ENCODE measurements around the gene ITGB5. TPM values are rescaled to one million over a fixed set of nuclear protein-coding genes. Genes with fewer than 3 reads are reported as not detected.

The ITGB5 gene
- total RNA-seq, 2 experiments from 2014 or later = not detected

DNA sequence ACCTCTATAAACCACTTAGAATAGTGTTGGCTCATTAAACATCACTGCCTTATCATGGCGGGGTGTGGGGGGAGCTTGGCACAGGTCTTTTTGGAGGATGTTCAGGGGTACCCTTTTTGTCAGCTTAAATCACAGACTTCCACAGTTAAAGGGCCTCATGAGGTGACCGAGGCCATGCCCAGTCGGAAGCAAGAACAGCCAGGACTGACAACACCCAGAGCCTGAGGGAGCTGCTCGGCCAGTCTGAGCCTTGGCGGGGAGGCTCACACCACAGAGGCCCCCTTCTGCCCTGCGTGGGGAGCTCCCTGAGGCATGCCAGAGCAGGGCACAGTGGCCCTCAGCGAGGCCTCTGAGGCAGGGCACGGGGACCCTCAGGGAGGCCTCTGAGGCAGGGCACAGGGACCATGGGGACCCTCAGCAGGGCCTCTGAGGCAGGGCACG, 107.4 kb downstream of the ITGB5 start:
- Histone ChIP-seq H3K27ac (ENCODE audit: low read depth, low read length, poor library complexity, severe bottlenecking) (no peak overlapping the region), H3K4me3 (ENCODE audit: low read depth, low read length, poor library complexity, severe bottlenecking) (no peak overlapping the region), H3K9me3 (ENCODE audit: low read length) (no peaks in the 10 kb centered on the region), H2AFZ (ENCODE audit: low read length) (no peak overlapping the region), H3K79me2 (ENCODE audit: insufficient read depth, low read depth, low read length) (no peaks in the 10 kb centered on the region), H3K4me2 (ENCODE audit: low read length) (no peak overlapping the region), H3K9me2 (ENCODE audit: insufficient read depth, low read length) (no peaks in the 10 kb centered on the region), H3K36me3 (ENCODE audit: insufficient read depth, low read length) (no peaks in the 10 kb centered on the region), H4K20me1 (ENCODE audit: insufficient read depth, low read length) (no peaks in the 10 kb centered on the region), H3K4me1 (ENCODE audit: insufficient read depth, low read length, poor library complexity, severe bottlenecking) (no peaks in the 10 kb centered on the region)
- no TSS peak for BruUV-seq (replicated peaks)
- DNase-seq (ENCODE audit: low spot score) = no peak
- intact Hi-C loops (cut with micrococcal nuclease; ENCODE audit: unreplicated experiment) = no loop called here
- POLR2A ChIA-PET = interaction anchor here (0.5 kb wide), 1 partner anchor 155 kb away, joined by 4 read pairs; no protein-coding TSS in a partner anchor
- TF ChIP-seq, protein P1, sequence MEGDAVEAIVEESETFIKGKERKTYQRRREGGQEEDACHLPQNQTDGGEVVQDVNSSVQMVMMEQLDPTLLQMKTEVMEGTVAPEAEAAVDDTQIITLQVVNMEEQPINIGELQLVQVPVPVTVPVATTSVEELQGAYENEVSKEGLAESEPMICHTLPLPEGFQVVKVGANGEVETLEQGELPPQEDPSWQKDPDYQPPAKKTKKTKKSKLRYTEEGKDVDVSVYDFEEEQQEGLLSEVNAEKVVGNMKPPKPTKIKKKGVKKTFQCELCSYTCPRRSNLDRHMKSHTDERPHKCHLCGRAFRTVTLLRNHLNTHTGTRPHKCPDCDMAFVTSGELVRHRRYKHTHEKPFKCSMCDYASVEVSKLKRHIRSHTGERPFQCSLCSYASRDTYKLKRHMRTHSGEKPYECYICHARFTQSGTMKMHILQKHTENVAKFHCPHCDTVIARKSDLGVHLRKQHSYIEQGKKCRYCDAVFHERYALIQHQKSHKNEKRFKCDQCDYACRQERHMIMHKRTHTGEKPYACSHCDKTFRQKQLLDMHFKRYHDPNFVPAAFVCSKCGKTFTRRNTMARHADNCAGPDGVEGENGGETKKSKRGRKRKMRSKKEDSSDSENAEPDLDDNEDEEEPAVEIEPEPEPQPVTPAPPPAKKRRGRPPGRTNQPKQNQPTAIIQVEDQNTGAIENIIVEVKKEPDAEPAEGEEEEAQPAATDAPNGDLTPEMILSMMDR (conservative IDR thresholded peaks at IDR 0.05; ENCODE audit: low read length) = no peak
- no peak for TF ChIP-seq EZH2phosphoT487 (IDR thresholded peaks at IDR 0.05; ENCODE audit: borderline replicate concordance, low read depth, low read length)
- CTCF ChIA-PET (ENCODE audit: unreplicated experiment) = no interaction called here

DNA sequence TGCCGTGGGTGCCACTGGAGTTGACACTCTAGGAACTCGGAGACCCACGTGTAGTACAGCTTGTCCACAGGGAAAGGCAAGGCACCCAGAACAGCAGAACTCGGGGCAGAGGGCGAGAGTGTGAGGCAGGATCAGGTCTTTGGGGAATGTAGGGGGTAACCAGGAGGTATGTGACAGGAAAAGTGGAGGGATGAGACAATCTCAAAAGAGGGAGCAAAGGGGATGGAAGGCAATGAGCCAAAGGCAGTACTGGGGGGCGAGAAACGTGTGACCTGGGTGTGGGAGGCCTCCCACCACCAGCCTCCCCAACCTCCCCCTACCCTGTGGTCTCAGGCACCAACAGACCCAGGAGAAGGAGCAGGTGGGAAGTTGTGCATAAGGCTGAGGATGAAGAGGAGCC, 108.0 kb downstream of the ITGB5 start:
- CTCF ChIA-PET (ENCODE audit: unreplicated experiment) = no interaction called here
- Histone ChIP-seq H3K9me3 (ENCODE audit: low read length) (no peaks in the 10 kb centered on the region), H3K27ac (ENCODE audit: low read depth, low read length, poor library complexity, severe bottlenecking) (no peak overlapping the region), H3K9me2 (ENCODE audit: insufficient read depth, low read length) (no peaks in the 10 kb centered on the region), H3K79me2 (ENCODE audit: insufficient read depth, low read depth, low read length) (no peaks in the 10 kb centered on the region), H3K4me2 (ENCODE audit: low read length) (no peak overlapping the region), H2AFZ (ENCODE audit: low read length) (no peak overlapping the region), H3K4me1 (ENCODE audit: insufficient read depth, low read length, poor library complexity, severe bottlenecking) (no peaks in the 10 kb centered on the region), H3K4me3 (ENCODE audit: low read depth, low read length, poor library complexity, severe bottlenecking) (no peak overlapping the region), H3K36me3 (ENCODE audit: insufficient read depth, low read length) (no peaks in the 10 kb centered on the region), H4K20me1 (ENCODE audit: insufficient read depth, low read length) (no peaks in the 10 kb centered on the region)
- intact Hi-C loops (cut with micrococcal nuclease; ENCODE audit: unreplicated experiment) = no loop called here
- TF ChIP-seq EZH2phosphoT487 (IDR thresholded peaks at IDR 0.05; ENCODE audit: borderline replicate concordance, low read depth, low read length) = no peak
- TF ChIP-seq, protein P1 (conservative IDR thresholded peaks at IDR 0.05; ENCODE audit: low read length) = no peak
- no TSS peak for BruUV-seq (replicated peaks)
- no peak for DNase-seq (ENCODE audit: low spot score)
- POLR2A ChIA-PET = no interaction called here

DNA sequence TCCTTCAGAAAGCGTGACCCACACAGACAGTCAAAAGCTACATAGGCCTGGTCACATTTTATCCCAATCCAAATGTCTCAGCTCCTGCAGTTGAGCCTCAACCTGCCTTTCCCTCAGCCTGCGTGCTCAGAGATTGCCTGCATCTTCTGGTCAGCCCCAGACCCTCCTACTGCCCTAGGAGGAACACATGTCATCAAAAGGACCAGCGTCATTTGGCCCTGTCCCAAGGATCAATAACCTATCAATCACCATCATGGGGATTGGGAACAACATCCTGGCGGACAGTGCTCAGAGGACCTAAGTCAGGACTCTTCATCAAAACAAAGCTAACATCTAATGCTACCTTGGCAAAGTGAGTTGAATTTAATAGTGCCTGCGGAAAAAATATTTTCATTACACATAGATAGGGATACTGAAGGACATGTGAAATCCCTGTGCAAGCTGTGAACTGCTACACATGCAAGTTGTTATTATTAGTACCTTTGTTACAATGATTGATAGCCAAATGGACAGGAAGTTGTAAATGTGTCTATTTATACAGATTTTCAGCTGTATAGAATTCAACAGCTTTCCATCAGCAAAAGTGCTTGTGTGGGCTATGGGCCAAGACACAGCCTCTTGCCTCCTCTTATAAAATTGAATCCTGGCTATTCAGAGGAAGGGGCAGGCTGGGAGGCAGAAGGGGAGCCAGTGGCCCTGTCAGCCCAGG, 109.2 kb downstream of the ITGB5 start:
- Histone ChIP-seq H3K4me2 (ENCODE audit: low read length) (no peak overlapping the region), H3K79me2 (ENCODE audit: insufficient read depth, low read depth, low read length) (no peaks in the 10 kb centered on the region), H3K4me3 (ENCODE audit: low read depth, low read length, poor library complexity, severe bottlenecking) (no peak overlapping the region), H3K36me3 (ENCODE audit: insufficient read depth, low read length) (no peaks in the 10 kb centered on the region), H3K4me1 (ENCODE audit: insufficient read depth, low read length, poor library complexity, severe bottlenecking) (no peaks in the 10 kb centered on the region), H4K20me1 (ENCODE audit: insufficient read depth, low read length) (no peaks in the 10 kb centered on the region), H3K9me2 (ENCODE audit: insufficient read depth, low read length) (no peaks in the 10 kb centered on the region), H3K27ac (ENCODE audit: low read depth, low read length, poor library complexity, severe bottlenecking) (no peak overlapping the region), H3K9me3 (ENCODE audit: low read length) (no peaks in the 10 kb centered on the region), H2AFZ (ENCODE audit: low read length) (no peak overlapping the region)
- ChIA-PET POLR2A (interaction anchor here (0.6 kb wide), 1 partner anchor 74 kb away, joined by 3 read pairs; no protein-coding TSS in a partner anchor), CTCF (ENCODE audit: unreplicated experiment) (no interaction called here)
- no peak for TF ChIP-seq EZH2phosphoT487 (IDR thresholded peaks at IDR 0.05; ENCODE audit: borderline replicate concordance, low read depth, low read length)
- TF ChIP-seq, protein P1 (conservative IDR thresholded peaks at IDR 0.05; ENCODE audit: low read length) = no peak
- DNase-seq (ENCODE audit: low spot score) = no peak
- BruUV-seq (replicated peaks) = no TSS peak
- intact Hi-C loops (cut with micrococcal nuclease; ENCODE audit: unreplicated experiment) = no loop called here
